ENCODE data around the gene FRS3. TPM values are rescaled to one million over a fixed set of nuclear protein-coding genes. Genes with fewer than 3 reads are reported as not detected.

The FRS3 gene
- total and polyA plus RNA-seq, 4 donors = 3.7 to 11.2 (median 6.9) TPM

GRCh38 chr6:41799559-41799911, 19.8 kb upstream of the FRS3 start:
- no peaks in the 10 kb centered on the region for H3K9me3 ChIP-seq (ENCODE audit: control insufficient read depth in 4 of 4, insufficient read depth in 3 of 4, low read length in 3 of 4)
- no peaks in the 10 kb centered on the region for H3K27me3 ChIP-seq (ENCODE audit: control insufficient read depth in 3 of 3, insufficient read depth in 3 of 3, low read length in 2 of 3)
- H3K4me3 ChIP-seq = no peak overlapping the region
- peaks cover 5 to 13% (median 7%) of the 10 kb centered on the region in 4 donors for H3K36me3 ChIP-seq (ENCODE audit: control insufficient read depth in 4 of 4, insufficient read depth in 4 of 4, low read length in 4 of 4)
- no peaks in the 10 kb centered on the region for H3K4me1 ChIP-seq (ENCODE audit: control insufficient read depth in 5 of 5, insufficient read depth in 5 of 5, low read length in 5 of 5)
- DNase-seq (no peak), ATAC-seq (ENCODE audit: insufficient read depth, low FRiP score) (no peak)
- no peak overlapping the region for H3K9ac ChIP-seq (ENCODE audit: insufficient read depth in 1 of 2, low read length in 2 of 2)
- no peak overlapping the region for H3K27ac ChIP-seq (ENCODE audit: low read depth in 1 of 2, low read length in 1 of 2)
- WGBS, 2 donors = 80 to 91% methylated on average over 2 of the region's 2 CpGs
- no peak for TF ChIP-seq CTCF (IDR thresholded peaks at IDR 0.05; ENCODE audit: control extremely low read depth, extremely low read depth)

GRCh38 chr6:41798901-41799558, 19.3 kb upstream of the FRS3 start:
- no peak overlapping the region for H3K27ac ChIP-seq (ENCODE audit: low read depth in 1 of 2, low read length in 1 of 2)
- DNase-seq = no peak
- H3K9ac ChIP-seq (ENCODE audit: insufficient read depth in 1 of 2, low read length in 2 of 2) = no peak overlapping the region
- H3K9me3 ChIP-seq (ENCODE audit: control insufficient read depth in 4 of 4, insufficient read depth in 3 of 4, low read length in 3 of 4) = no peaks in the 10 kb centered on the region
- no peaks in the 10 kb centered on the region for H3K4me1 ChIP-seq (ENCODE audit: control insufficient read depth in 5 of 5, insufficient read depth in 5 of 5, low read length in 5 of 5)
- no peak overlapping the region for H3K4me3 ChIP-seq
- 96 to 97% methylated on average over 7 of the region's 7 CpGs for WGBS, 2 donors
- no peak for TF ChIP-seq CTCF (IDR thresholded peaks at IDR 0.05; ENCODE audit: control extremely low read depth, extremely low read depth)
- H3K36me3 ChIP-seq (ENCODE audit: control insufficient read depth in 4 of 4, insufficient read depth in 4 of 4, low read length in 4 of 4) = peaks cover 5 to 13% (median 7%) of the 10 kb centered on the region in 4 donors
- H3K27me3 ChIP-seq (ENCODE audit: control insufficient read depth in 3 of 3, insufficient read depth in 3 of 3, low read length in 2 of 3) = no peaks in the 10 kb centered on the region
- ATAC-seq (ENCODE audit: insufficient read depth, low FRiP score) = no peak

GRCh38 chr6:41796474-41796873, 16.8 kb upstream of the FRS3 start:
- Histone ChIP-seq H3K9ac (ENCODE audit: insufficient read depth in 1 of 2, low read length in 2 of 2) (no peak overlapping the region), H3K36me3 (ENCODE audit: control insufficient read depth in 4 of 4, insufficient read depth in 4 of 4, low read length in 4 of 4) (peaks cover 7 to 21% (median 12%) of the 10 kb centered on the region in 4 donors), H3K9me3 (ENCODE audit: control insufficient read depth in 4 of 4, insufficient read depth in 3 of 4, low read length in 3 of 4) (no peaks in the 10 kb centered on the region), H3K4me3 (no peak overlapping the region), H3K27ac (ENCODE audit: low read depth in 1 of 2, low read length in 1 of 2) (no peak overlapping the region), H3K27me3 (ENCODE audit: control insufficient read depth in 3 of 3, insufficient read depth in 3 of 3, low read length in 2 of 3) (no peaks in the 10 kb centered on the region), H3K4me1 (ENCODE audit: control insufficient read depth in 5 of 5, insufficient read depth in 5 of 5, low read length in 5 of 5) (peaks cover 0 to 3% (median 0%) of the 10 kb centered on the region in 5 donors)
- DNase-seq (no peak), ATAC-seq (ENCODE audit: insufficient read depth, low FRiP score) (no peak)
- 86 to 95% methylated on average over 2 of the region's 2 CpGs for WGBS, 2 donors
- no peak for TF ChIP-seq CTCF (IDR thresholded peaks at IDR 0.05; ENCODE audit: control extremely low read depth, extremely low read depth)

GRCh38 chr6:41791984-41792383, 12.3 kb upstream of the FRS3 start:
- TF ChIP-seq CTCF (IDR thresholded peaks at IDR 0.05; ENCODE audit: control extremely low read depth, extremely low read depth) = no peak
- H3K36me3 ChIP-seq (ENCODE audit: control insufficient read depth in 4 of 4, insufficient read depth in 4 of 4, low read length in 4 of 4) = peaks cover 8 to 39% (median 23%) of the 10 kb centered on the region in 4 donors
- no peak overlapping the region for H3K9ac ChIP-seq (ENCODE audit: insufficient read depth in 1 of 2, low read length in 2 of 2)
- no peak overlapping the region for H3K4me3 ChIP-seq
- H3K9me3 ChIP-seq (ENCODE audit: control insufficient read depth in 4 of 4, insufficient read depth in 3 of 4, low read length in 3 of 4) = no peaks in the 10 kb centered on the region
- no peak overlapping the region for H3K27ac ChIP-seq (ENCODE audit: low read depth in 1 of 2, low read length in 1 of 2)
- DNase-seq (no peak), ATAC-seq (ENCODE audit: insufficient read depth, low FRiP score) (no peak)
- no peaks in the 10 kb centered on the region for H3K27me3 ChIP-seq (ENCODE audit: control insufficient read depth in 3 of 3, insufficient read depth in 3 of 3, low read length in 2 of 3)
- H3K4me1 ChIP-seq (ENCODE audit: control insufficient read depth in 5 of 5, insufficient read depth in 5 of 5, low read length in 5 of 5) = peaks cover 0 to 9% (median 0%) of the 10 kb centered on the region in 5 donors
- 86 to 95% methylated on average over 4 of the region's 4 CpGs for WGBS, 2 donors

All from lung (tissue), 12 donors.